Measurements from ENCODE around the gene CIAO1.

Gene CIAO1

DNA sequence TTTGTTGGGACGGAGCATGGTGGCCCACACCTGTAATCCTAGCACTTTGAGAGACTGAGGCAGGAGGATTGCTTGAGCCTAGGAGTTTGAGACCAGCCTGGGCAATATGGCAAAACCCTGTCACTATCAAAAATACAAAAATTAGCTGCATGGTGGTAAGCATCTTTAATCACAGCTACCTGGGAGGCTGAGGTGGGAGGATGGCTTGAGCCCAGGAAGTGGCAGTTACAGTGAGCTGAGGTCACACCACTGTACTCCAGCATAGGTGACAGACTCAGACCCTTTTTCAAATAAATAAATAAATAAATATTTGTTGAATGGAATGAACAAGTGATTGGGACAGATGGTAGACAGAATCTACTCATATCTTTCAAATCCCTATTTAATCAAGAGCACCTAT, 53.4 kb downstream of the CIAO1 start:
- no peak for TF ChIP-seq RAD21 (IDR thresholded peaks at IDR 0.05; ENCODE audit: low read depth)
- TF ChIP-seq, protein P1, sequence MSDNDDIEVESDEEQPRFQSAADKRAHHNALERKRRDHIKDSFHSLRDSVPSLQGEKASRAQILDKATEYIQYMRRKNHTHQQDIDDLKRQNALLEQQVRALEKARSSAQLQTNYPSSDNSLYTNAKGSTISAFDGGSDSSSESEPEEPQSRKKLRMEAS (IDR thresholded peaks at IDR 0.05) = no peak
- TF ChIP-seq TEAD4 (IDR thresholded peaks at IDR 0.05) = no peak
- no peak for TF ChIP-seq NFIC (IDR thresholded peaks at IDR 0.05)
- TF ChIP-seq FOXM1 (IDR thresholded peaks at IDR 0.05; ENCODE audit: borderline replicate concordance, low read depth) = no peak
- TF ChIP-seq CREB1 (IDR thresholded peaks at IDR 0.05; ENCODE audit: low read depth) = no peak
- no peak for TF ChIP-seq CEBPB (IDR thresholded peaks at IDR 0.05)
- no peak for TF ChIP-seq EGR1 (IDR thresholded peaks at IDR 0.05)
- no peak for TF ChIP-seq TAF1 (IDR thresholded peaks at IDR 0.05; ENCODE audit: low read depth)
- TF ChIP-seq TCF12 (IDR thresholded peaks at IDR 0.05; ENCODE audit: low read depth) = no peak
- TF ChIP-seq ZBTB7A (IDR thresholded peaks at IDR 0.05; ENCODE audit: low read depth) = no peak
- TF ChIP-seq YY1 (IDR thresholded peaks at IDR 0.05; ENCODE audit: low read depth) = no peak

DNA sequence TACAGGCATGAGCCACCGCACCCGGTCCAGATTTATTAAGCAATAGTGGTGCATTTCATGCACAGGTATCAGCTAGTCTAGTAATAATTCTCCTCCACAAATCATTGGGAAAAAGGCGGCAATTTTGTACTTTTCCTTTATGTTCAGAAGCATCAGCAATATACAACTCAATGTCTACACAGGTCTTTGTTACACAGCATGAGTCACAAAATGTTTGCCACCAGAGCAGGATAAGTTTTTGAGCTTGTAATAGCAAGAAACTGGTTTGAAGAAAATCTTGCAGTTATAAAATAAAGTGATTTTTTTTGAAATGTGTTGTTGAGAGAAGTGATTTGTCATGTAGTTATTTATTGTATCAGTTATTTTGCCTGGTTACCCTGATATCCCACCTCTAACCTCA, 54.3 kb downstream of the CIAO1 start:
- TF ChIP-seq, protein P2, sequence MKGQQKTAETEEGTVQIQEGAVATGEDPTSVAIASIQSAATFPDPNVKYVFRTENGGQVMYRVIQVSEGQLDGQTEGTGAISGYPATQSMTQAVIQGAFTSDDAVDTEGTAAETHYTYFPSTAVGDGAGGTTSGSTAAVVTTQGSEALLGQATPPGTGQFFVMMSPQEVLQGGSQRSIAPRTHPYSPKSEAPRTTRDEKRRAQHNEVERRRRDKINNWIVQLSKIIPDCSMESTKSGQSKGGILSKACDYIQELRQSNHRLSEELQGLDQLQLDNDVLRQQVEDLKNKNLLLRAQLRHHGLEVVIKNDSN (IDR thresholded peaks at IDR 0.05) = no peak
- TF ChIP-seq CREB1 (IDR thresholded peaks at IDR 0.05; ENCODE audit: low read depth) (no peak), EGR1 (IDR thresholded peaks at IDR 0.05) (no peak)
- TF ChIP-seq, protein P1 (IDR thresholded peaks at IDR 0.05) = no peak

DNA sequence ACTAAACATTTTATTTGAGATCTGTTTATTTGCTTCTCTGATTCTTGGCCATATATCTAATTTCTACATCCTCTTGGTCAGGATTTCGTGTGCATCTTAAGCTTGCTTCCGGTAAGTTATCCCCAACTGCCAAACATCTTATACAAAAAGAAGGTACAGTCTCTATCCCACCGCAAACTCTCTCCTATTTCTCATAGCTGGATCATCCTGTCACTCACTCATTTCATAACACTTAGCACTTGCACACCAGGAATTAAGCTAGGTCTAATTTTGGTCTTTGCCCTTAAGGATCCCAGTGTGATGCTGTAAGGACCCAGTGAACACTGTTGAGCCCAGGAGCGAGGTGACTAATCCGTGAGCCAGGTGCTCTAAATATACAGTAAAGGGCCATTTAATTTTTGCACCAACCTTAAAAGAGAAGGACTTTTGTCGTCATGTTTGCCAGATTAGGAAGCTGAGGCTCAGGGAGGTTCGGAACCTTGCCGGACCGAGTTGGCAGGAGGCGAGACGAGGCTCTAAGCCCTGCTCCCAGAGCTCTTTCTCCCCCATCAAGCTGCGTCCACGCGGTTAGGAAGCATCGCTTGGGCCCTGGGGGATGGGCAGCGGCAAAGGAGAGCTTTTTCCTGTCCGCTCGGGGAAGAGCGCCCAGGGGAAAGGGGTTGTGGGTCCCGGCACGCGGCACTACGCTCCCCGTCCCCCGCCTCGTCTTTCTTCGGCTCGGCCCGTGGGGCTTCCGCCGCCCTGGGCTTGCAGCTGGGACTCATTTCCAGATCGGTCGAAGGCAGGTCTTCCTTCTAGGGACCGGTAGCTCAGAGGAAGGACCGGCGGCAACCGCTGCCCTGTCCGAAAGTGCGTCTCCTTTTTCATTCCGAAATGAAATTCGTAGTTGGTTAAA, 55.0 kb downstream of the CIAO1 start:
- TF ChIP-seq, protein P1 (IDR thresholded peaks at IDR 0.05) = peak; percentile 36; the same call in 1 of the 2 replicates
- no peak for TF ChIP-seq CEBPB (IDR thresholded peaks at IDR 0.05)

Measured in Ishikawa (cell line).